Activated CD4-positive, alpha-beta memory T cell treated with anti-CD3 and anti-CD28 coated beads for 36 hours (primary cell): ENCODE data around the gene NEIL1. TPM values are rescaled to one million over a fixed set of nuclear protein-coding genes. Genes with fewer than 3 reads are reported as not detected.

ENCODE experiments used
- microRNA-seq: library from miRNA; unstranded; fragments of <30 nt; microRNA quantifications from one replicate; pipeline ENCODE4 v1.2.0, GENCODE V29; 2022; ENCODE audit warnings: borderline number of aligned reads, borderline microRNAs expressed, borderline replicate concordance
- total RNA-seq, 2 experiments: library from RNA; stranded (reverse); gene quantifications; one replicate each; pipeline ENCODE4 v1.2.3, GENCODE V29; 2021

Gene NEIL1
- total RNA-seq, 2 experiments from 2014 or later: 9.8 to 10.1 TPM

Small RNAs within 50 kb of the gene (microRNA-seq; reads per million reads assigned to microRNA genes)
- not detected for gene MIR631

Other genes starting within 250 kb of the NEIL1 start
- gene C15orf39, start 145.2 kb upstream of the NEIL1 start, total RNA-seq: 10 to 100 TPM; 14.1 to 14.2 TPM
- not detected for gene GOLGA6C, start 88.7 kb upstream of the NEIL1 start, total RNA-seq
- gene GOLGA6D, start 64.2 kb upstream of the NEIL1 start, total RNA-seq: under 1 TPM in 1 of 2 experiments, not detected in 1; 0.12 TPM
- gene COMMD4, start 11.0 kb upstream of the NEIL1 start, total RNA-seq: 10 to 100 TPM; 83.3 to 87.8 TPM
- 100 to 1,000 TPM; 177 to 192 TPM for gene MAN2C1, start 21.6 kb downstream of the NEIL1 start, total RNA-seq
- gene SIN3A, start 104.7 kb downstream of the NEIL1 start, total RNA-seq: 10 to 100 TPM; 80.1 to 83.3 TPM
- 10 to 100 TPM; 19.2 to 20.9 TPM for gene PTPN9, start 232.3 kb downstream of the NEIL1 start, total RNA-seq